ENCODE measurements around the gene HNRNPA3. TPM values are rescaled to one million over a fixed set of nuclear protein-coding genes. Genes with fewer than 3 reads are reported as not detected.
"Not testable (repeated sequence)": the region's sequence is repeated elsewhere in the genome, so short reads cannot be mapped to it uniquely, and the experiment has no call there.

Gene HNRNPA3
- total RNA-seq, 1 donor from 2014 or later = 107 TPM

- H2AFZ ChIP-seq (replicated peaks) = peak within 1 kb of the TSS; percentile 77
- peak within 1 kb of the TSS; percentile 73 for H3K27ac ChIP-seq
- no peaks in the 10 kb centered on the region for H3K9me3 Mint-ChIP-seq
- no peaks in the 10 kb centered on the region for H3K27me3 ChIP-seq
- H3K4me3 ChIP-seq = peak within 1 kb of the TSS; percentile 97
- DNase-seq (ENCODE audit: low spot score) = peak; percentile 90
- no peaks in the 10 kb centered on the region for H3K36me3 Mint-ChIP-seq
- H3K27me3 Mint-ChIP-seq (ENCODE audit: insufficient read depth, low read depth) = peaks cover 3% of the 10 kb centered on the region
- H3K4me1 Mint-ChIP-seq = peaks cover 34% of the 10 kb centered on the region
- H3K9ac ChIP-seq = peak within 1 kb of the TSS; percentile 51
- H3F3A ChIP-seq (ENCODE audit: low read depth) = peaks cover 32% of the 10 kb centered on the region
- H3K27ac Mint-ChIP-seq = peak within 1 kb of the TSS; percentile 98
- H3K9me3 ChIP-seq (ENCODE audit: low read depth) = no peaks in the 10 kb centered on the region
- TF ChIP-seq EZH2 (IDR thresholded peaks at IDR 0.05) (no peak), CTCF (IDR thresholded peaks at IDR 0.05) (peak; percentile 37)
- H3K4me2 ChIP-seq = peak within 1 kb of the TSS; percentile 92
- H3K4me1 ChIP-seq = peaks cover 28% of the 10 kb centered on the region
- no peaks in the 10 kb centered on the region for H3K36me3 ChIP-seq
- H3K4me3 Mint-ChIP-seq = peak within 1 kb of the TSS; percentile 95
- peaks cover 8% of the 10 kb centered on the region for H4K20me1 ChIP-seq (ENCODE audit: low read depth)
- H3K79me2 ChIP-seq (ENCODE audit: low read depth) = peaks cover 34% of the 10 kb centered on the region
These were observed 52.3 kb downstream of the HNRNPA3 start, which contains the start of gene NFE2L2 for GRCh38 chr2:177264693-177265587. NFE2L2 (minus strand) TSS chr2:177264727; CDS start chr2:177264576, 151 bp downstream.

- no peaks in the 10 kb centered on the region for H3K36me3 Mint-ChIP-seq
- no peaks in the 10 kb centered on the region for H3K36me3 ChIP-seq
- H3K9me3 Mint-ChIP-seq = no peaks in the 10 kb centered on the region
- H3K9me3 ChIP-seq (ENCODE audit: low read depth) = no peaks in the 10 kb centered on the region
- peak overlapping the region; percentile 95 for H3K4me3 Mint-ChIP-seq
- peaks cover 3% of the 10 kb centered on the region for H3K27me3 Mint-ChIP-seq (ENCODE audit: insufficient read depth, low read depth)
- H3K4me1 ChIP-seq = peaks cover 27% of the 10 kb centered on the region
- H3K27me3 ChIP-seq = no peaks in the 10 kb centered on the region
- peak overlapping the region; percentile 92 for H3K4me2 ChIP-seq
- no peak for DNase-seq (ENCODE audit: low spot score)
- peaks cover 8% of the 10 kb centered on the region for H4K20me1 ChIP-seq (ENCODE audit: low read depth)
- no peak overlapping the region for H3K27ac ChIP-seq
- peaks cover 31% of the 10 kb centered on the region for H3K4me1 Mint-ChIP-seq
- H3K4me3 ChIP-seq = peak overlapping the region; percentile 97
- H3K27ac Mint-ChIP-seq = peak overlapping the region; percentile 65
- TF ChIP-seq EZH2phosphoT487 (IDR thresholded peaks at IDR 0.05) (no peak), EZH2 (IDR thresholded peaks at IDR 0.05) (no peak)
- peaks cover 32% of the 10 kb centered on the region for H3F3A ChIP-seq (ENCODE audit: low read depth)
- no peak overlapping the region for H3K9ac ChIP-seq
- H2AFZ ChIP-seq (replicated peaks) = no peak overlapping the region
- peaks cover 22% of the 10 kb centered on the region for H3K79me2 ChIP-seq (ENCODE audit: low read depth)
These were observed 53.5 kb downstream of the HNRNPA3 start for GRCh38 chr2:177265824-177266817.

- not testable (repeated sequence) for H3K36me3 ChIP-seq; H2AFZ ChIP-seq (replicated peaks); H3K27ac Mint-ChIP-seq; H3K4me2 ChIP-seq; H3K4me3 ChIP-seq; H3K27me3 Mint-ChIP-seq (ENCODE audit: insufficient read depth, low read depth); H3K4me3 Mint-ChIP-seq; H4K20me1 ChIP-seq (ENCODE audit: low read depth); H3K36me3 Mint-ChIP-seq; H3K9me3 ChIP-seq (ENCODE audit: low read depth); H3K9me3 Mint-ChIP-seq; DNase-seq (ENCODE audit: low spot score); H3K9ac ChIP-seq; H3K27me3 ChIP-seq; H3K27ac ChIP-seq
- peaks cover 22% of the 10 kb centered on the region for H3K4me1 Mint-ChIP-seq
- Histone ChIP-seq H3F3A (ENCODE audit: low read depth) (peaks cover 32% of the 10 kb centered on the region), H3K4me1 (peaks cover 22% of the 10 kb centered on the region), H3K79me2 (ENCODE audit: low read depth) (peaks cover 14% of the 10 kb centered on the region)
These were observed 54.4 kb downstream of the HNRNPA3 start for GRCh38 chr2:177266955-177267354.

GRCh38 chr2:177268187-177268871 lies 55.7 kb downstream of the HNRNPA3 start:
- no peak overlapping the region for H3K9ac ChIP-seq
- H3K9me3 ChIP-seq (ENCODE audit: low read depth) = no peaks in the 10 kb centered on the region
- Mint-ChIP-seq H3K27ac (no peak overlapping the region), H3K4me1 (peaks cover 14% of the 10 kb centered on the region), H3K4me3 (no peak overlapping the region), H3K27me3 (ENCODE audit: insufficient read depth, low read depth) (peaks cover 3% of the 10 kb centered on the region), H3K36me3 (no peaks in the 10 kb centered on the region), H3K9me3 (no peaks in the 10 kb centered on the region)
- no peak for DNase-seq (ENCODE audit: low spot score)
- H3K4me1 ChIP-seq = peaks cover 13% of the 10 kb centered on the region
- no peak overlapping the region for H3K4me3 ChIP-seq
- no peaks in the 10 kb centered on the region for H3K36me3 ChIP-seq
- peaks cover under 1% of the 10 kb centered on the region for H3K79me2 ChIP-seq (ENCODE audit: low read depth)
- H3K27ac ChIP-seq = no peak overlapping the region
- H3K27me3 ChIP-seq = no peaks in the 10 kb centered on the region
- TF ChIP-seq CTCF (IDR thresholded peaks at IDR 0.05) (no peak), EZH2 (IDR thresholded peaks at IDR 0.05) (no peak)
- no peaks in the 10 kb centered on the region for H4K20me1 ChIP-seq (ENCODE audit: low read depth)
- no peak overlapping the region for H3K4me2 ChIP-seq
- peaks cover 26% of the 10 kb centered on the region for H3F3A ChIP-seq (ENCODE audit: low read depth)
- no peak overlapping the region for H2AFZ ChIP-seq (replicated peaks)
